ENCODE measurements around the gene ATOH8.

DNA sequence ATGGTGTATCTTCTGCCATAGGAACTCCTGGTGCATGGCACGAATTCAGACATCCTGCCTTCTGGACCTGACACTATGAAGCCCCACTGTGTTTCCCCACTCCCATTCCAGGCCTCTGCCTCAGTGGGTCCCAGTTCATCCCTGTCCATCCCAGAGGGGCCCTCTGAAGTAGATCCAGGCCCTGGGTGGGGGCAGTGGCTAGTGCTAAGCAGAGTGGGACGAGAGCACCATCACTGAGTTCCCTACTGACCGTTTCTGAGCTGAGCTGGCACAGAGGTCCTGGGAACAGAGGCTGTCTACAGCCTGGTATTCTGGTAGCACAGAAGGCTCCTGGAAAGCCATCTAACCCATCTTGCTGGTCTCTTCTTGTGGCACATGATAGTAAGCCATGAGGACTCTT lies 54.0 kb downstream of the ATOH8 start:
- TF ChIP-seq, protein P1, sequence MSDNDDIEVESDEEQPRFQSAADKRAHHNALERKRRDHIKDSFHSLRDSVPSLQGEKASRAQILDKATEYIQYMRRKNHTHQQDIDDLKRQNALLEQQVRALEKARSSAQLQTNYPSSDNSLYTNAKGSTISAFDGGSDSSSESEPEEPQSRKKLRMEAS (IDR thresholded peaks at IDR 0.05) = no peak
- TF ChIP-seq TCF12 (IDR thresholded peaks at IDR 0.05; ENCODE audit: low read depth) = no peak
- TF ChIP-seq, protein P2, sequence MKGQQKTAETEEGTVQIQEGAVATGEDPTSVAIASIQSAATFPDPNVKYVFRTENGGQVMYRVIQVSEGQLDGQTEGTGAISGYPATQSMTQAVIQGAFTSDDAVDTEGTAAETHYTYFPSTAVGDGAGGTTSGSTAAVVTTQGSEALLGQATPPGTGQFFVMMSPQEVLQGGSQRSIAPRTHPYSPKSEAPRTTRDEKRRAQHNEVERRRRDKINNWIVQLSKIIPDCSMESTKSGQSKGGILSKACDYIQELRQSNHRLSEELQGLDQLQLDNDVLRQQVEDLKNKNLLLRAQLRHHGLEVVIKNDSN (IDR thresholded peaks at IDR 0.05) = no peak
- no peak for TF ChIP-seq CEBPB (IDR thresholded peaks at IDR 0.05)
- no peak for TF ChIP-seq RAD21 (IDR thresholded peaks at IDR 0.05; ENCODE audit: low read depth)
- no peak for TF ChIP-seq EP300 (IDR thresholded peaks at IDR 0.05; ENCODE audit: borderline replicate concordance)
- no peak for TF ChIP-seq CREB1 (IDR thresholded peaks at IDR 0.05; ENCODE audit: low read depth)
- no peak for TF ChIP-seq YY1 (IDR thresholded peaks at IDR 0.05; ENCODE audit: low read depth)
- TF ChIP-seq, protein P3, sequence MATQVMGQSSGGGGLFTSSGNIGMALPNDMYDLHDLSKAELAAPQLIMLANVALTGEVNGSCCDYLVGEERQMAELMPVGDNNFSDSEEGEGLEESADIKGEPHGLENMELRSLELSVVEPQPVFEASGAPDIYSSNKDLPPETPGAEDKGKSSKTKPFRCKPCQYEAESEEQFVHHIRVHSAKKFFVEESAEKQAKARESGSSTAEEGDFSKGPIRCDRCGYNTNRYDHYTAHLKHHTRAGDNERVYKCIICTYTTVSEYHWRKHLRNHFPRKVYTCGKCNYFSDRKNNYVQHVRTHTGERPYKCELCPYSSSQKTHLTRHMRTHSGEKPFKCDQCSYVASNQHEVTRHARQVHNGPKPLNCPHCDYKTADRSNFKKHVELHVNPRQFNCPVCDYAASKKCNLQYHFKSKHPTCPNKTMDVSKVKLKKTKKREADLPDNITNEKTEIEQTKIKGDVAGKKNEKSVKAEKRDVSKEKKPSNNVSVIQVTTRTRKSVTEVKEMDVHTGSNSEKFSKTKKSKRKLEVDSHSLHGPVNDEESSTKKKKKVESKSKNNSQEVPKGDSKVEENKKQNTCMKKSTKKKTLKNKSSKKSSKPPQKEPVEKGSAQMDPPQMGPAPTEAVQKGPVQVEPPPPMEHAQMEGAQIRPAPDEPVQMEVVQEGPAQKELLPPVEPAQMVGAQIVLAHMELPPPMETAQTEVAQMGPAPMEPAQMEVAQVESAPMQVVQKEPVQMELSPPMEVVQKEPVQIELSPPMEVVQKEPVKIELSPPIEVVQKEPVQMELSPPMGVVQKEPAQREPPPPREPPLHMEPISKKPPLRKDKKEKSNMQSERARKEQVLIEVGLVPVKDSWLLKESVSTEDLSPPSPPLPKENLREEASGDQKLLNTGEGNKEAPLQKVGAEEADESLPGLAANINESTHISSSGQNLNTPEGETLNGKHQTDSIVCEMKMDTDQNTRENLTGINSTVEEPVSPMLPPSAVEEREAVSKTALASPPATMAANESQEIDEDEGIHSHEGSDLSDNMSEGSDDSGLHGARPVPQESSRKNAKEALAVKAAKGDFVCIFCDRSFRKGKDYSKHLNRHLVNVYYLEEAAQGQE (IDR thresholded peaks at IDR 0.05; ENCODE audit: low read depth) = no peak
- no peak for TF ChIP-seq EGR1 (IDR thresholded peaks at IDR 0.05)

All from Ishikawa (cell line).